NOMO-1 (cell line): ENCODE data around the gene TFAP2A.
A peak's percentile ranks its signal among the peaks of the same experiment; 100 is the strongest.

Experiments used
- DNase-seq, 2 experiments: peaks; one replicate each; lab custom pipeline; 2025; ENCODE audit not compliant: unreplicated experiment in 2 of 2; lab: John Stamatoyannopoulos, UW

Gene TFAP2A

GRCh38 chr6:10385524-10386132, 29.2 kb downstream of the TFAP2A start:
- DNase-seq: no peak

DNA sequence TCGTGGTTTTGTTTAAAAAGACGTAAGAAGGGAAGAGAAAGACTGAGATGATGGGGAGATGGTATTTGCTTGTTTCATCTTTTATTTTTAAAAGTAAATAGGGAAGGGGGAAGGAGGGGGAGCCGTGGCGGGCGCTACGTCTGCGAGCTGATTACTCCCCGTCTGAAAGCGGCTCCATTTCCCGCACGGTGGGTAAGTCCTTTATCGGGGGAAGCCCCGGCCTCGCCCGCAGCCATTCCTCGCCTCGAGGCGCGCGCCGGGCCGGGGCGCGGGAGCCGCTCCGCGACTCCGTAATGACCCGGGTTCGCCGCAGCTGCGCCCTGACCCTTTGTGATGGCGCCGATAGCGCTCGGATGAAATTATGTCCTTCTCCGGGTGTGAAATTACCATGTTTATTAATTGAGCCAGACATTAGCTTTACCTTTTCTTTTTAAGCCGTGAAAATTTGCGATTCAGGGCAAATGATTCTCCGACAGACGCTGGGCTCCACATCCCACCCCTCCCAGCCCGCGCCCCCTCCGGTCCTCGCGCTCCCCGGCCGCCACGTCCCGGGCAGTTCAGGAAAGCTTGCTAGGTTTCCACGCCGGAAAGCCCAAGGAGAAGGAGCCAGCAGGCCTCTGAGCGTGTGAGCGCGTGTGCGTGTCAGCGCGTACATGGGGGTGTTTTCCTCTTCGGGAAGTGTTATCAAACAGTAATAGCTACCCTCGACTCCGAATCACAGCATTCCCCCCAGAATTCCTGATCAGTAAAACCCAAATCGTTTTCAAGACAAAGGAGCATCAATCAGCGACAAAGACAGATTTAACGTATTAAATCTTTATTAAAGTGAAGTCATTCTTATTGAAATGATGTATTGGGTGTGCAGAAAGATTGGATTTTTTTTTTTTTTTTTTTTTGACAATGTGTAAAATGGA, 30.0 kb downstream of the TFAP2A start:
- no peak for DNase-seq

DNA sequence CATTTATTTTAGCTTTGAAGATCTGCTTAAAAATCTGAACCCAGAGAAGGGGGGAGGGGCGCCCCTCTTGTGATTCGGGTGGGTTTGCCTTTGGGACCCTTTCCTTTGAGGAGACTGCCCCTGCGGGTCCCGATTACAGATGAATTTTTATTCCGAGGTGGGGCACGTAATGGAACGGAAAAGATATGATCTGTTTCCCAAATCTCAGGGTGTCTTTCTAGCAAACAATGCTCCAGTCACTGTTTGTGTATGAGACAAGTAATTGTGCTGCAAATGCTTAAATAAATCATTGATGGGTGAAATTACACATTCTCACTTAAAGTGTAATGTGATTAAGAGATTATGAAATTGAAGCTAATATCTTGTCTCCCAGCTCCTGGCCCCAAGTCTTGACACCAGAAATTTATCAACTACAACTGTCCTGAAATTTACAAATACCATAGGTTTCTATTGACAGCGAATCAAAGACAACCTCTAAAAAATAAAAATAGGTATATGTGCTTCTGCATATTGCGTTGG, 30.7 kb downstream of the TFAP2A start:
- no peak for DNase-seq

GRCh38 chr6:10383331-10384090, 31.4 kb downstream of the TFAP2A start:
- peak; percentile 22 to 43 for DNase-seq

DNA sequence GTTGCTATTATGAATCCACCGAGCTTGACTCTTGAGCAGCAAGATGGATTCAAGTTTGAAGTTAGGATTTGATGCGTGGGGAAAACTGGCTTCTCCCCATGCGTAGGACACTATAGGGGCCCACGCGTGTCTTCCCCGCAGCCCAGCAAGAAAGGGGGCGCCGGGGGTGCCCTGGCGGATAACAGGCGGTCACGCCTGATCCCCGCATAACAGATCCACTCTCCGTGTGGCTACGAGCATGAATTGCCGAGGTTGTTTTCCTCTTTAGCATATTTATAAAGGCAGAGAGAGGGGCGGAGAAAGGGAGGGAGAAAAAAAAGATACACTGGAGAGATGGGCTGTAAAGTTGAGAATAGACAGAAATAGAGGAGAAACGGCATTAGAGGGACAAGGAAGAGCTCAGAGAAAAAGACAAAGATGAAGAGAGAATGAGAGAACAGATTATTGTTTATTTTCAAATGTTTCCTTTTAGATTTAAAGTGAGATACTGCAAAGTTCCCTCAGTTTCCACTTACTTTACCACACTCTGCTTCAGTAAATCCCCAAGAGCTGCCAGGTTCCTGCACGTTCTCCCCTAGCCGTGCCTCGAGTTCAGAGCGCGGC, 32.0 kb downstream of the TFAP2A start:
- no peak for DNase-seq

GRCh38 chr6:10382322-10382721, 32.6 kb downstream of the TFAP2A start:
- DNase-seq: no peak

DNA sequence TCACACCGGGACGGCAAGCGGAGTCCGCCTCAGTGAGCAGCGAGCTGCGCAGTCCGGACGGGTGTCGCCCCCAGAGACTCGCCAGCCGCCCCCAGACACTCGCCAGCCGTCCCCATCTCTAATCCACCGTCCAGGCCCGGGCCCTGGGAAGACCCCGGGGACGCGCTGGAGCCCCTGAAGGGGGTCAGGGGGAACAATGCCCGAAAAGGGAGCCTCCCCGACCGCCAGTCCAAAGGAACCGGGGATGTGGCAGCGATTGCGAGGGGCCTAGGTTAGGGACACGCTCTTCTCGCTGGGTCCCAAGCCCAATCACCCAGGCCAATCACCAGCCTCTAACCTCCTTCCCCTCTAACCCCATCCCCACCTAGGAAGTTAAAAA, 33.1 kb downstream of the TFAP2A start:
- DNase-seq: no peak

- DNase-seq: no peak
Observed at GRCh38 chr6:10381133-10381829, 33.6 kb downstream of the TFAP2A start.

DNA sequence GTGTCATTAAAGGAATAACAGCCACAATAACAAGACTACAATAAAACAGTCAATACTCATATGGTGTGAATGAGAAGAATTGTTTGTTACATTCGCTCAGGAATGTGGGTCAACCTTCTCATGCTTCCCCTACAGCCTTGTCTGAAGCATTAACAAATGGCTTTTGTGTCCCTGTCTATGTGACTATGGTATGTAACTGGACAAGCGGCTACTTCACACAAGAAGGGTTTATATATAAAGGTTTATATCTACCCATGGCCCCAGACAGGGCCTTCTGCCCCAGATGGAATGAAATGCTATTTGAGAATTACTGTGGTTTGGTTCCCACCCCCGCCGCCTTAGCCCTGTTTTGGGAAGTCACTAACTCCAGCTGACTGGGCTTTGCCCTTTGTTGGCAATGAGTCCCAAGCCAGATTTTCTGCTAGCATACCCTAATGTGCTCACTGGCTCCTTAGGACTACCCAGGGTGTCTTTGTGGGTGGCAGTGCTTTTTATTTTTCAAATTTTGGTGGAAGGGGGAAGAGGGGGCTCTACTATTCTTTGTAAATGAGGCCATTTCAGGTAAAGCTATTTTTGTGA, 39.4 kb downstream of the TFAP2A start:
- no peak for DNase-seq

- no peak for DNase-seq
Observed at GRCh38 chr6:10373642-10374359, 41.1 kb downstream of the TFAP2A start.

GRCh38 chr6:10369896-10370295, 45.0 kb downstream of the TFAP2A start:
- DNase-seq: no peak

- no peak for DNase-seq
Observed at GRCh38 chr6:10368861-10369260, 46.0 kb downstream of the TFAP2A start.

DNA sequence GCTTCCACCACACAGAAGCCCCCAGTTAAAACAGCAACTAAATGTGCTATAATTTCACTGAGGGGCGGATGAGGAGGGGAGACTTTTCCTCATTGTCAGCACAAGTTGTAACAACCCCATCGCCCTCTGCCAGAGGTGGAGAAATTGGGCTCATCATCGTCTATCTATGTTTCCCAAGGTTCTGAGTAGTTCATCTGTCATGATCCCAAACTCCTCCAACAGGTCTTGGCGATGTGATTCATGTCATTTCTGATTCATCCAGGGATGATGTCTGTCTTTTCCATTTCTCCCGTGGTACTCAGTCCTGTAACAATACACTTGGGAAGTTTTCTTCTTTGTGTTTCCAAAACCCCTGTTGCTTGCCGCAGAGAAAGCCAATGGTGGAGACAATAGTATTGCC, 51.0 kb downstream of the TFAP2A start:
- no peak for DNase-seq

GRCh38 chr6:10362300-10362699, 52.6 kb downstream of the TFAP2A start:
- DNase-seq: no peak

- DNase-seq: no peak
Observed at GRCh38 chr6:10361428-10361827, 53.4 kb downstream of the TFAP2A start.

DNA sequence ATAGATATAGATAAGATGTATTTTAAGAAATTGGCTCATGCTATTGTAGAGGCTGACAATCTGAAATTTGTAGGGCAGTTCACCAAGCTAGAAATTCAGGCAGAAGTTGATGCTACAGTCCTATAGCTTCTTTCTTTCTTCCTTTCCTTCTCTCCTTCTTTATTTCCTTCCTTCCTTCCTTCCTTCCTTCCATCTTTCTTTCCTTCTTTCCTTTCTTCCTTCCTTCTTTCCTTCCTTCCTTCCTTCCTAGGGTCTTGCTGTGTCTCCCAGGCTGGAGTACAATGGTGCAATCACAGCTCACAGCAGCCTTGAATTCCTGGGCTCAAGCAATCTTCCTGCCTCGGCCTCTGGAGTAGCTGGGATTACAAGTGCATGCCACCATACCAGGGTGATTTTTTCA, 55.3 kb downstream of the TFAP2A start:
- no peak for DNase-seq

DNA sequence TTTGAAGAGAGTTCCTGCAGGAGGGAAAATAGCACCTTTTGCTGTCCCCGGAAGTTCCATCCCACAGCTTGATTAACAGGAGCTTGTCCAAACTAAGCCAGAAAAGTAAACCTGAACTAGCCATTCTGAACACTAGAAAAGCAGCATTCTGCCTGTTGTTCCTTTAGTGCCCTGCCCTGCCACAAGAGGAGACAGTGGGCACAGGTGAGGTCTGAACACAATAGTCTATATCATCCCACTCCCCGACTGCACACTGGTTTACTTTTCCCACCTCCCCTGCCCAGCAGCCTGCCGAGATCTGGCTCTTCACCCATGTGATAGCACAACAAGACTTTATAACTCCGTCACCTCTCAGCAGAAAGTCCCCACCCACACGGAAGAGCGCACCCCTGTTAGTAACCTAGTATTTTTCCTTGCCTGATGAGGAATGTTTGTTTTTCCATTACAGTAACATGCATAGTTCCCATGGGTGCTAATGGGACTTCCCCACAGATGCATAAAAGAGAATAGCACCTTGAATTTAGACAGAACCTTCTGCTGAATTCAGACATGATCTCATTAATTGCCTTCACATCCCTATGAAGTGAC, 59.7 kb downstream of the TFAP2A start:
- no peak for DNase-seq

DNA sequence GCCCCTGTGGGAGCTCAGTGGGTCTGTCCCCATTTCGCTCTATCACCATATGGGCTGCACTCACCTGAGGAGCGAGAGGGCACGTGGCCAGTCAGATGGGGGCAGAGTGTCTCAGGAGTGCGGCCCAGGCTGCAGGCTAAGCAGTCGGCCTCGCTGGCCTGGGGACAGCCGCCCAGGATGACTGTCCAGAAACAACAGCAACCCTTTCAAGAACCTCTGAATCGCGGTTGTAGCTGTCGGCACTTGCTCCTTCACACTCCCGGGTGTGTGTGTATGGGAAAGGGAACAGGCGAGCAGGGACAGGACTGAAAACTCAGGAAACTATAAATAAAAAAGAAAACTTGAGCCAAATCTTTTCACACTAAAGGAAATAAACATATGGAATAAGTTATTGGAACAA, 63.1 kb downstream of the TFAP2A start:
- DNase-seq: no peak

DNA sequence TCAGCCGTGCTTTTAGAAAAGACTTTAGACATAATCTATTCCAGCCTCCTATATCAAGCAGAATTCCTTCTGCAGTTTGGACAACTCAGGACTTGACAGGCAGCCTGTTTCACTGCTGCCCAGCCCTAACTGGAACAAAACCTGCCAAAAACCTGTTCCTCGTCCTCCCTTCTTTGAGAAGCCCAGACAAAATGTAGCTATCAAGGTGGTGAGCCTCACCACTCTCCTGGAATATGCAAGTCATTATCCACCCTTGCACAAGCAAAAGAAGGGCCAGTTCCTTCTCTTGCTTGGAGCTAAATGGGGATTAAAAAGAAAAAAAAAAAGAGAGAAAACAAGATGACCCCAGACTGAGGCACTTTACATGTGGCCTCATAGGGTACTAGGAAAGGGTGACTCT, 64.2 kb downstream of the TFAP2A start:
- no peak for DNase-seq
